ENCODE results near the gene CDC6. TPM values are rescaled to one million over a fixed set of nuclear protein-coding genes. Genes with fewer than 3 reads are reported as not detected.
A peak's percentile ranks its signal among the peaks of the same experiment; 100 is the strongest.

CDC6 gene, protein sequence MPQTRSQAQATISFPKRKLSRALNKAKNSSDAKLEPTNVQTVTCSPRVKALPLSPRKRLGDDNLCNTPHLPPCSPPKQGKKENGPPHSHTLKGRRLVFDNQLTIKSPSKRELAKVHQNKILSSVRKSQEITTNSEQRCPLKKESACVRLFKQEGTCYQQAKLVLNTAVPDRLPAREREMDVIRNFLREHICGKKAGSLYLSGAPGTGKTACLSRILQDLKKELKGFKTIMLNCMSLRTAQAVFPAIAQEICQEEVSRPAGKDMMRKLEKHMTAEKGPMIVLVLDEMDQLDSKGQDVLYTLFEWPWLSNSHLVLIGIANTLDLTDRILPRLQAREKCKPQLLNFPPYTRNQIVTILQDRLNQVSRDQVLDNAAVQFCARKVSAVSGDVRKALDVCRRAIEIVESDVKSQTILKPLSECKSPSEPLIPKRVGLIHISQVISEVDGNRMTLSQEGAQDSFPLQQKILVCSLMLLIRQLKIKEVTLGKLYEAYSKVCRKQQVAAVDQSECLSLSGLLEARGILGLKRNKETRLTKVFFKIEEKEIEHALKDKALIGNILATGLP
- total RNA-seq (2014; rRNA removed; shearing (Covaris generic)): 95.8 and 97.8 TPM in 2 replicates

DNA sequence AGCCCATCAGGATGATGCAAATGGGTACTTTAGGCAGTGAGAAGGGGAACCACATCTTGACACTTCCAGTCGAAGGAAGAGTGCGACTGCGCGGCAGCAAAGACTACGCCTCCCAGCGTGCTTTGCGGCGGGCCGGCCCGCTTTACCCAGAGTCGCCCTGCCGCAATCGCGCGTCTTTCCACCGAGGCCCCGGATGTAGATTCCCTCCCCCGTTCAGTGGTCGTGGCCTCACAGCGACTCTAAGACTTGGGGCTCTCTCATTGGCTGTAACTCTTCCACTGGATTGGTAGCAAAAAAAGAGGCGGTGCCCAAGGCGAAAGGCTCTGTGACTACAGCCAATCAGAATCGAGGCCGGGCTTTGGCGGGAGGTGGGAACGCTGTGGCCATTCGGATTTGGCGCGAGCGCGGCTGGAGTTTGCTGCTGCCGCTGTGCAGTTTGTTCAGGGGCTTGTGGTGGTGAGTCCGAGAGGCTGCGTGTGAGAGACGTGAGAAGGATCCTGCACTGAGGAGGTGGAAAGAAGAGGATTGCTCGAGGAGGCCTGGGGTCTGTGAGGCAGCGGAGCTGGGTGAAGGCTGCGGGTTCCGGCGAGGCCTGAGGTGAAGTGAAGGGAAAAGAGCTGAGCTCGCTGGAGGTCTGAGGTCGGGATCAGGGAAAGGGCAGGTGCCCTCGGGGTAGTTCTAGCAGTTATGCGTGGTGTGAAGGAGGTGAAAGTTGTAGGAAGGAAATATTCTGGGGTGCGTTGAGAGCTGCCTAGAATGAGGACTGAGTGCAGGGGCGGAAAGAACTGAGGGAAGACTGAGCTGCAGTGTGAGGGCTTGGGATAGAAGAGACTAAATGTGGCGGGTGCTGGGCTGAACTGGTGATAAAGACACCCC lies at the start of gene CDC6:
Gene CDC6 (plus strand): TSS at position 386 of the 876 bp plus-strand sequence. CDS start 1,542 bp downstream, outside the sequence.
- peak within 1 kb of the TSS; percentile 60 for H3K27ac ChIP-seq
- peak within 1 kb of the TSS; percentile 56 for H3K4me3 ChIP-seq
- H3K27me3 ChIP-seq (replicated peaks): no peaks in the 10 kb centered on the region

DNA sequence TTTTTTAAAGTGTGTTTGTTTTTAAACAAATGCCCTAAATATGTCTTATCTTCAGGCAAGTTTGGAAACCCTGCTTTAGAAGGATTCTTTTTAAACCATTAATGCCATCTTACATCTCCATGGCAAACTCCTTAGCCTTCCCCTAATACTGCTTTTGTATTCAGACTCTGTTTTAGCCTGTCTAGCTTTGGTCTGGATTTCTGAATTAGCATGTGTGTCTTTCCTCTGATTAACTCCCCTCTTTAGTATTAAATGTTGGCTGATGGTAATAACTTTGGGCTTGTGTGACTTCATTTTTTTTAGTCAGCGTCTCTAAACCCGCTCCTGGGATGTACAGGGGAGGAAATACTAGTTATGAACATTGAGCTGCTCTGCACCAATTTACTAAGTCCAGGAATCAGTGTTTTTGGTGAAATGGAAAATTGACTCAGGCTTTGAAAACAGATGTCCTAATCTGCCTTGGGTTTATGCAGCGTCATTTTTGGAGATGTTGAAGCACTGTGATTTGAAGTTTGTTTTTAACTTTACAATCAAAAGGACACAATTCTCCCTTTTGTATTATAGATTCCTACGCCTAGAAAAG lies 46.3 kb upstream of the CDC6 start:
- H3K36me3 ChIP-seq: 0 out of 2 replicates have a peak, but pooled peaks cover 3% of the 10 kb centered on the region
- no peak overlapping the region for H3K27ac ChIP-seq
- H3K27me3 ChIP-seq (replicated peaks): no peaks in the 10 kb centered on the region
- DNase-seq (ENCODE audit: low read depth in 1 of 2, low spot score in 2 of 2): no peak
- no peak overlapping the region for H3K4me3 ChIP-seq
- H3K4me1 ChIP-seq (replicated peaks): no peaks in the 10 kb centered on the region
- H3K9me3 ChIP-seq (replicated peaks): no peaks in the 10 kb centered on the region

More for the DNA sequence above, at the start of gene CDC6:
- DNase-seq (ENCODE audit: low read depth in 1 of 2, low spot score in 2 of 2): peak; percentile 97 to 99
- Histone ChIP-seq H3K9me3 (replicated peaks) (no peaks in the 10 kb centered on the region), H3K36me3 (peaks cover 39% of the 10 kb centered on the region), H3K4me1 (replicated peaks) (peaks cover 33% of the 10 kb centered on the region)

DNA sequence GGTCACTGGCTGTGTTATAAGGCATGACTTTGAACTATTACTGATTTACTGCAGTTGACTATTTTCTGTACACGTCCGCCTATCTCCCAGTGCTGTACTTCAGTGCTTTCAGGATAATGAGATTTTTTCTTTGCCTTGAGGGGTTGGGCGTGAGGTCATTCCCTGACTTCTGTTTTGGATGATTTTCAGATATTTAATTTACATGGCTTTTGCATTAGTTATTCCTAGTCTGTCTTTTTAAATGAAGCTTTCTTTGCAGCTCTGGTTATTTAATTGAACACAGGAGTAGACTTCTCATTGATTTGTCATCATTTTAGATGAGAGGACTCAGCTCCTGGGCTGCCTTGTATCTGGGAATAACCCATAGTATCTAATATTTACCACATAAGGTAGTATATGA lies 44.9 kb upstream of the CDC6 start:
- Histone ChIP-seq H3K9me3 (replicated peaks) (no peaks in the 10 kb centered on the region), H3K27ac (no peak overlapping the region), H3K27me3 (replicated peaks) (no peaks in the 10 kb centered on the region), H3K36me3 (0 out of 2 replicates have a peak, but pooled peaks cover 3% of the 10 kb centered on the region), H3K4me1 (replicated peaks) (no peaks in the 10 kb centered on the region), H3K4me3 (no peak overlapping the region)
- no peak for DNase-seq (ENCODE audit: low read depth in 1 of 2, low spot score in 2 of 2)

DNA sequence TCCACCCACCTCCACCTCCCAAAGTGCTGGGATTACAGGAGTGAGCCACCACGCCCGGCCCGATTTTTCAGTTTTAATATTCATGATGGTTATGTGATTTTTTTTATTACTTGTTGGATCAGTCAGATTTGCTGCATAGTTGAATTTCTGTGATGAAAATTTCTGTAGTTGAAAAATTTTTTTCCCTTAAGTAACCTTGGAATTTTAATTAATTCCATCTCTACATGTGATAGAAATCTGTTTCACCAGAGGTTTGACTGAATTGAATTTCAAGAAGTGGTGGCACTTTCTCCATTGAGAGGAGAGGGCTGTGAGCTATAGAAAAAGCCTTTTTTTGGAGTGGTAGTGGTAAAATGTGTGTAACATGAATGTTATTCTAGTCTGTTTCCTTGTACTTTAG lies 43.9 kb upstream of the CDC6 start:
- Histone ChIP-seq H3K27me3 (replicated peaks) (no peaks in the 10 kb centered on the region), H3K27ac (no peak overlapping the region), H3K9me3 (replicated peaks) (no peaks in the 10 kb centered on the region), H3K36me3 (0 out of 2 replicates have a peak, but pooled peaks cover 3% of the 10 kb centered on the region), H3K4me3 (no peak overlapping the region), H3K4me1 (replicated peaks) (no peaks in the 10 kb centered on the region)
- no peak for DNase-seq (ENCODE audit: low read depth in 1 of 2, low spot score in 2 of 2)

DNA sequence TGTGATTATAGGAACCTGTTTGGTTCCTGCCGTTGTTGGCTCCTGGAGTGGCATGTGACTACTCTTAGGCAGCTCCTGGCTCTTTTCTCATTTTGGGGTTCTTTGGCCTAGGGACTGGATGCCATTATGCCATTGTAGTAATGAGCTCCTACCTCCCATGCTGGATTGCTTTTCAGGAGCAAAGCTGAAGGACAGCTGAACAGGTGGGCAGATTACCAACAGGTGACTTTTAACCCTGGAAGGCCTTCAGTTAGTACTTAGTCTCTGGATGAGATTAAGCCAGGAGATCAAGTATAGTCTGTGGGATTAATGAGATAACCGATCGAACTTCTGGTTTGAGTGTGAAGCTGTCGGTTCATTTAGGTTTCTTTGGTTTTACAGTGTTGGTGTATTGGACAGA lies 43.4 kb upstream of the CDC6 start:
- DNase-seq (ENCODE audit: low read depth in 1 of 2, low spot score in 2 of 2): no peak
- Histone ChIP-seq H3K27me3 (replicated peaks) (no peaks in the 10 kb centered on the region), H3K27ac (no peak overlapping the region), H3K9me3 (replicated peaks) (no peaks in the 10 kb centered on the region), H3K36me3 (0 out of 2 replicates have a peak, but pooled peaks cover 3% of the 10 kb centered on the region), H3K4me3 (no peak overlapping the region), H3K4me1 (replicated peaks) (no peaks in the 10 kb centered on the region)

DNA sequence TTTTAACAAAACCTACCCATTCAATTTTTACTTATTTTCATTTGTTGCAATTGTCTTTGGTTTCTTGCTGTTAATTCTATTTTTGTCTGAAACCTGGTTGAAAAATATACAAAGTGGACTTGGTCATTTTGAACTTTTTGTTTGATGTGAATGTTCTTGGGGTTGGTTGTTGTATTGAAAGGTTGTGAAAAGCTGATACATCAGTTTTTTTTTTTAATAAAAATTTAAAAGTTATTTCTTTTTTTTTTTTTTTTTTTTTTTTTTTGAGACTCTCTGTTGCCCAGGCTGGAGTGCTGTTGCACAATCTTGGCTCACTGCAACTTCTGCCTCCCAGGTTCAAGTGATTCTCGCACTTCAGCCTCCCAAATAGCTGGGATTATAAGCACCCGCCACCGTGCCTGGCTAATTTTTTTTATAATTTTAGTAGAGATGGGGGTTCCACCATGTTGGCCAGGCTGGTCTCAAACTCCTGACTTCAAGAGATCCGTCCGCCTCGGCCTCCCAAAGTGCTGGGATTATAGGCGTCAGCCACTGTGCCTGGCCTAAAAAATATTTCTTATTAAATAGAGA lies 39.7 kb upstream of the CDC6 start:
- Histone ChIP-seq H3K4me1 (replicated peaks) (no peaks in the 10 kb centered on the region; the same call in 1 of the 2 replicates), H3K27me3 (replicated peaks) (no peaks in the 10 kb centered on the region), H3K4me3 (no peak overlapping the region), H3K9me3 (replicated peaks) (no peaks in the 10 kb centered on the region), H3K27ac (no peak overlapping the region), H3K36me3 (0 out of 2 replicates have a peak, but pooled peaks cover 3% of the 10 kb centered on the region)
- DNase-seq (ENCODE audit: low read depth in 1 of 2, low spot score in 2 of 2): no peak

DNA sequence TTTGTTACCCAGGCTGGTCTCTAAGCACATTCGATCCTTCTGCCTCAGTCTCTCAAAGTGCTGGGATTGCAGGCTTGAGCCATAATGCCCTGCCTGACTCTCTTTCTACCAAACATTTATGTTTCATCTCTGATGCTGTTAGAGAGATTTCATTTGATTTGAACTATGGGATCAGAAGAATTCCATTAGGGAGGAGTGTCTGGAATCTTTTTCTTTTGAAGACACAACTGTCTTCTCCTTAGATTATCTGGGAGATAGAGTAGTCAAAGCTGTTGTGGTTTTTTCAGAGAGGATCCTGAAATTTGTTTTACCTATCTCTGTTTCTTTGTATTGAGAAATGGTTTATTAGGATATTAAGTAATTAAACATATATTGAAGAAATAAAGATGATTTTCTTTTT lies 39.2 kb upstream of the CDC6 start:
- DNase-seq (ENCODE audit: low read depth in 1 of 2, low spot score in 2 of 2): no peak
- Histone ChIP-seq H3K27ac (no peak overlapping the region), H3K4me1 (replicated peaks) (no peaks in the 10 kb centered on the region; the same call in 1 of the 2 replicates)

DNA sequence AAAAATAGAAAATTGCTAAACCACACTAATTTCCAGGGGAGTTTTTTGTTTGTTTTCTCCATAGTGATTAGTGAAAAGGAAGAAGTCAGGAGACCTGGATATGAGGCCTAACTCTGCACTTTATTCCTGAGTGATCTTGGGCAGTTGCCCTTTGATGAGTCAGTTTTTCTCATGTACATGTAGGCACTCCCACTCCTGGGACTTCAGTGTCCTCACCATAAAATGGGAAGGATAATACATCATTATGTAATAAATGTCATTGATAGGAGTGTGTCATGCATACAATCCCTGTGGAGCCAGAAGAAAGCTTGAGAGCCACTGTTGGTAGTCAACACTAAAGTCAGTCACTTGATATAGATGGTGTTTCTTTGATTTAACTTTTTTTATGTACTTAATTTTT lies 36.1 kb upstream of the CDC6 start:
- Histone ChIP-seq H3K9me3 (replicated peaks) (no peaks in the 10 kb centered on the region), H3K27me3 (replicated peaks) (no peaks in the 10 kb centered on the region), H3K4me1 (replicated peaks) (no peaks in the 10 kb centered on the region; the same call in 1 of the 2 replicates), H3K4me3 (no peak overlapping the region), H3K27ac (no peak overlapping the region), H3K36me3 (peaks cover 2% of the 10 kb centered on the region)
- DNase-seq (ENCODE audit: low read depth in 1 of 2, low spot score in 2 of 2): no peak

More for the DNA sequence above, 39.2 kb upstream of the CDC6 start:
- H3K4me3 ChIP-seq: no peak overlapping the region
- H3K36me3 ChIP-seq: 0 out of 2 replicates have a peak, but pooled peaks cover 3% of the 10 kb centered on the region
- H3K27me3 ChIP-seq (replicated peaks): no peaks in the 10 kb centered on the region
- H3K9me3 ChIP-seq (replicated peaks): no peaks in the 10 kb centered on the region

DNA sequence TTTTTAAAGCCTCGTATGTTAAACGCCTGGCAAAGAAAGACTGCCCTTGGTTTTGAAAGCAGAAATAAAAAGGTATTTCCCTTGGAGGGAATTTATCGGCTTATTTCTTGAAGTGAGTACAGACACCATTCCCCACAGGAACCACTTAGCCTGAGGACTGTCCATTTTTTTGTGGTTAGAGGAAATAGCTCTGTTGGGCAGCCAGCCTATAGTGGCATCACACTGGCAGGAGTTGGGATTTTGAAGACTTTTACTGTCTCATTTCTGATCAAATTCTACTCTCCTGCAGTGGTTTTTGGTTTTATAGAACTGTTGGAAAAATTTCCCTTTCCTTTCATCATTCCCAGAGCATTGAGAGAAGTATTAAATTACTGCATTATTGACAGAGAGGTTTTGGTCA lies 34.1 kb upstream of the CDC6 start:
- H3K4me3 ChIP-seq: no peak overlapping the region
- no peaks in the 10 kb centered on the region; the same call in 1 of the 2 replicates for H3K4me1 ChIP-seq (replicated peaks)
- no peaks in the 10 kb centered on the region for H3K27me3 ChIP-seq (replicated peaks)
- no peak for DNase-seq (ENCODE audit: low read depth in 1 of 2, low spot score in 2 of 2)
- peaks cover 16% of the 10 kb centered on the region for H3K36me3 ChIP-seq
- H3K27ac ChIP-seq: no peak overlapping the region
- no peaks in the 10 kb centered on the region for H3K9me3 ChIP-seq (replicated peaks)

DNA sequence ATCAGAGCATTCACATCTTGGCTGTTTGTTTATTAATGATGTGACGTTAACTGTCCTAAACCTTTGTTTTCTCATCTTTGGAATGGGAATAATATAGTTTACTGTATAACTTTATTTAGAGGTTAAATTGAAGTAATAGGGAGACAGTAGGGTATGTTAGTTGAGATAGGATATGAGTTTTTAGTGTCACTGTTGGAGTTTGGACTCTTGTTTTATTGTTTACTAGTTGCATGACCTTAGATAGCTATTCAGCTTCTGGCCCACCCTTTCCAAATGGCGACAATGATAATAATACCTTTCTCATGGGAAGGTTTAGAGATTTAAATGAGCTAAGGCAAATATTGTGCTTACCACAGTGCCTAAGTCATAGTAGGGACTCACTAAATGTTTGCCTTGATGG lies 28.2 kb upstream of the CDC6 start:
- H3K27me3 ChIP-seq (replicated peaks): no peaks in the 10 kb centered on the region
- peaks cover 47% of the 10 kb centered on the region for H3K36me3 ChIP-seq
- no peak overlapping the region for H3K4me3 ChIP-seq

DNA sequence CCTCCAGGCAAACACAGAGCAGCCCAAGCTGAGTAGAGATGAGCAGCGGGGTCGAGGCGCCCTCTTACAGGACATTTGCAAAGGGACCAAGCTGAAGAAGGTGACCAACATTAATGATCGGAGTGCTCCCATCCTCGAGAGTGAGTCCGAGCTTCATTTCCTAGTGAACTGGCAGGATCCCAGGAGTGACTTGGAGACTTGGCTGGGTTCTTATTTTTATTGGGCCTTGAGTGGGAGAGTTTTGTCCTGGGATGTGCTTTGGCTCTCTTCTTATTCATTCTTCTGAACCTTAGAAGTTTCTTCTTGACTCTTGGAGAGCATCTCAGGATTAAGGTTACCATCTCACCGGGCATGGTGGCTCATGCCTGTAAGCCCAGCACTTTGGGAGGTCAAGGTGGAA lies 27.2 kb upstream of the CDC6 start:
- no peaks in the 10 kb centered on the region for H3K4me1 ChIP-seq (replicated peaks)
- H3K4me3 ChIP-seq: no peak overlapping the region
- DNase-seq (ENCODE audit: low read depth in 1 of 2, low spot score in 2 of 2): no peak
- no peaks in the 10 kb centered on the region for H3K9me3 ChIP-seq (replicated peaks)
- no peaks in the 10 kb centered on the region for H3K27me3 ChIP-seq (replicated peaks)
- H3K27ac ChIP-seq: no peak overlapping the region
- H3K36me3 ChIP-seq: peaks cover 56% of the 10 kb centered on the region

More for the DNA sequence above, 28.2 kb upstream of the CDC6 start:
- H3K4me1 ChIP-seq (replicated peaks): no peaks in the 10 kb centered on the region
- DNase-seq (ENCODE audit: low read depth in 1 of 2, low spot score in 2 of 2): no peak
- no peaks in the 10 kb centered on the region for H3K9me3 ChIP-seq (replicated peaks)
- no peak overlapping the region for H3K27ac ChIP-seq

DNA sequence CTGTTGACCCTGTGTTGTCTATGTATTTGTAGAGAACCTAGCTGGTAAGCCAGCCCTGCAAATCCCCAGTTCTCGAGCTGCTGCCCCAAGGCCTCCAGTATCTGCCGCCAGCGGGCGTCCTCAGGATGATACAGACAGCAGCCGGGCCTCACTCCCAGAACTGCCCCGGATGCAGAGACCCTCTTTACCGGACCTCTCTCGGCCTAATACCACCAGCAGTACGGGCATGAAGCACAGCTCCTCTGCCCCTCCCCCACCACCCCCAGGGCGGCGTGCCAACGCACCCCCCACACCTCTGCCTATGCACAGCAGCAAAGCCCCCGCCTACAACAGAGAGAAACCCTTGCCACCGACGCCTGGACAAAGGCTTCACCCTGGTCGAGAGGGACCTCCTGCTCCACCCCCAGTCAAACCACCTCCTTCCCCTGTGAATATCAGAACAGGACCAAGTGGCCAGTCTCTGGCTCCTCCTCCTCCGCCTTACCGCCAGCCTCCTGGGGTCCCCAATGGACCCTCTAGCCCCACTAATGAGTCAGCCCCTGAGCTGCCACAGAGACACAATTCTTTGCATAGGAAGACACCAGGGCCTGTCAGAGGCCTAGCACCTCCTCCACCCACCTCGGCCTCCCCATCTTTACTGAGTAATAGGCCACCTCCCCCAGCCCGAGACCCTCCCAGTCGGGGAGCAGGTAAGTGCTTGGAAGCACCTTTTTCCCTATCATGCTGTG lies 23.1 kb upstream of the CDC6 start:
- Histone ChIP-seq H3K4me3 (no peak overlapping the region), H3K27me3 (replicated peaks) (no peaks in the 10 kb centered on the region), H3K4me1 (replicated peaks) (no peaks in the 10 kb centered on the region), H3K9me3 (replicated peaks) (no peaks in the 10 kb centered on the region), H3K36me3 (peaks cover 64% of the 10 kb centered on the region), H3K27ac (no peak overlapping the region)
- DNase-seq (ENCODE audit: low read depth in 1 of 2, low spot score in 2 of 2): no peak

Data from SJSA1 (cell line).